ENCODE data around the gene ETNK2. TPM values are rescaled to one million over a fixed set of nuclear protein-coding genes. Genes with fewer than 3 reads are reported as not detected.

The ETNK2 gene
- total RNA-seq, 2 experiments from 2014 or later = 0.75 to 1.5 TPM

DNA sequence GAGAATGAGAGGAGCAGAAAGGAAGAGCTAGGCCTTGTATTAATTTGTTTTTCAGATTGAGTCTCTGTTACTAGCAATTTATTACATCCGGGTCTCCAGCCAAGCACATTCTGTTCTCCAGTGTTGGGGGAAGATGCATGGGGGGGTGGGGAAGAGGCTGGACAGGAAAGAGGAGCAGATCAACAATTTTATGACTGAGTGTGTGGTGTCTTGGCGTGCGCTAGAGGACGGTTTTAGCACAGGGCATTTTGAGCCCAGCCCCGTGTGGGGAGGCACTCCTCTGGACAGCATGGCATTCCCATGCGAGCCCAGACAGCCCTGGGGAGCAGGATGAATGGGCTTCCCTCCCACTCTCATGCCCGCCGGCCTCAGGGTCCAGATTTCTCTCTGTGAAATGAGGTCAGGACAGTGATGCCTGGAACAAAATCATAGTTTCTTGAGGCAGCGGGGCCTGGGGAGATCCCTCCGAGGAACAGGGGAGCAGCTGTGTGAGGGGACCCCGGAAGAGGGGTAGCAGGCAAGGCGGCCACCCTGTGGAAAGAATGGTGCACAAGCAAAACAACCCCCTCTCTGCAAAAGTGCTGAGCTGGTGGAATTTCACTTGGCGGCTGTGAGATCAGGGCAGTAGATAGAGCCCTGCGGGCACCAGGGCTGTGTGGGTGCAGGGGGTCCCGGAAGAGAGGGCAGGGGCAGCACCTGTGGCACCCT is 62.6 kb downstream of the ETNK2 start:
- no peak overlapping the region for H3K4me3 Mint-ChIP-seq
- no peaks in the 10 kb centered on the region for H3K9me3 Mint-ChIP-seq
- no peaks in the 10 kb centered on the region for H3K4me1 Mint-ChIP-seq
- ATAC-seq (ENCODE audit: low read depth) (no peak), DNase-seq (no peak)
- POLR2A ChIA-PET = no interaction called here
- H3K27me3 Mint-ChIP-seq = peaks cover 3% of the 10 kb centered on the region
- H3K27ac Mint-ChIP-seq = no peak overlapping the region
- no peaks in the 10 kb centered on the region for H3K36me3 Mint-ChIP-seq

DNA sequence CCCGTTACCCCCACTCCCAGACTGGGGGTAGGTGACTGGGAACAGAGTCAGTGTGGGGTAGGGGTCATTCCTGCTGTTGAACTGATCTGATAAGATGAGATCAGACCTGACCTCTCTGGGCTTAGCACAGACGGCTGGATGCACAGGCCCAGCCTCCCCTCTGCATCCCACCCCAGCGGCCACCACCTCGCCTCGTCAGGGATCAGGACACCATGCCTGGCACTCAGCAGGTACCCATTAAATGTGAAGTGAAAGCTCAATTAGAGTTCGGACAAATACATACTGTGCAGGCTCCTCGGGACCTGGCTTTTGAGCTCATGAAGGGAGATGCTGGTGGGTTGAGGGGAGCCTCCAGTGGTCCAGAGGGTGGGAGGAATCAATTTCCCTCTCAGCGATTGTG is 63.2 kb downstream of the ETNK2 start:
- Mint-ChIP-seq H3K4me3 (no peak overlapping the region), H3K27ac (no peak overlapping the region), H3K36me3 (no peaks in the 10 kb centered on the region), H3K27me3 (peaks cover 3% of the 10 kb centered on the region), H3K9me3 (no peaks in the 10 kb centered on the region), H3K4me1 (no peaks in the 10 kb centered on the region)
- ATAC-seq (ENCODE audit: low read depth) (no peak), DNase-seq (no peak)
- POLR2A ChIA-PET = no interaction called here

DNA sequence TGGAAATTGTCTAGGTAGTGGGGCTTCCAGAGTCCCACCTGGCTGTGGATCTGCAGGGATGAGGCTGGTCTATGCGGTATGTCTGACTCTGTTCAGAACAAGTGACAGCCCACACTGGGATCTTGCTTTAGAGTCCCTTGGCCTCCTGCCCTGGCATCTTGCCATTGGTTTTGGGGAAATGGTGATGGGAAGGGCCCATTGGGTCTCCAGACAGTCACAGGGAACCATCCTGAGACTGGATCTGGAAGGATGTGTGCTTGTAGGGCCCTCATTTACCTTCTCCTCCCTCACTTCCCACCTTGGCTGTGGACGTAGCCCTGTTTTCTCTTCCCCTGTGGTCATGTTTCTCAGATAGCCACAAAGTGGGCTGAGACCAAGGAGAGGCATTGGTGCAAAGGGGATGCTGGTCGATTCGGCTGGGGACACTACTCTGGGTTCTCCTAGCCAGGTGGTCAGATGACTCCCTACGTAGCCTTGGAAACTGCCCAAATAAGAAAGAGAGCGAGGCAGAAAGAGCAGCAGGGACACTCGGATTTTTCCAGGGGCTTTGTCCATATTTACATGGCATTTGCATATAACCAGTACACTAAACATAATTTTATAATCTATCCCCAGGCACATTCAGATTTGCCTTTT is 63.8 kb downstream of the ETNK2 start:
- ATAC-seq (ENCODE audit: low read depth) (no peak), DNase-seq (no peak)
- no peaks in the 10 kb centered on the region for H3K36me3 Mint-ChIP-seq
- peaks cover 3% of the 10 kb centered on the region for H3K27me3 Mint-ChIP-seq
- no peaks in the 10 kb centered on the region for H3K4me1 Mint-ChIP-seq
- H3K27ac Mint-ChIP-seq = no peak overlapping the region
- POLR2A ChIA-PET = no interaction called here
- H3K4me3 Mint-ChIP-seq = no peak overlapping the region
- no peaks in the 10 kb centered on the region for H3K9me3 Mint-ChIP-seq

DNA sequence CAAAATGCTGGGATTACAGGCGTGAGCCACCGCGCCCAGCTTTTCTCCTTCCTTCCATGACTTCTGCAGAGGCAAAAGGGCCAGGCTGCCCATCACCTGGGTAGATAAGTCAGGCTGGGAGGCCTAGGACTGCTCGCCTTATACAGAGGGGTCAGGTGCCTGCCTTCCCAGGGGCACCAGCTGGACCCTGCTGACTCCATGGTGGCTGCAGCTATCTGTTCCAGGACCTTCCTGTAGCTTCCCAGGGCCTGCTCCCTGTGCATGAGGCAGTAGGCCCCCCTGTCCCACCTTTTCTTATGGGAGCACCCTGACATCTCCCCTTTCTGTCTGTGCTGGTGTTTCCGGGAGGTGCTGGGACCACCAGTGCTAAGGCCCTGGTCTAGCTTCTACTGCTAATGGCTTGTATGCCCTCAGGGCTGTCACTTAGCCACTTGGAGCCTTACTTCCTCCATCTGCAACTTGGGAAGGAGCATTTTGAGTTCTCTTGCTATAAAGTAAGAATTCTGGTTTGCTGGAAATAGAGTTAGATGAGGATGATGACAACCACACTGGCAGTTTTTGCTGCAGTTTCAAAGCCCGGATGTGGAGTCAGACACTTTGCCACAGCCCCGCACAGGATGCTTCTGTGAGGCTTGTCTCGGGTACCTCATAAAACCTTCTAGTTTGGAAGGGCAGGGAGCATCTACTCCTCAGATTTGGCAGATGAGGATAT is 64.5 kb downstream of the ETNK2 start:
- POLR2A ChIA-PET = no interaction called here
- peaks cover 5% of the 10 kb centered on the region for H3K27me3 Mint-ChIP-seq
- no peak overlapping the region for H3K4me3 Mint-ChIP-seq
- no peak for ATAC-seq (ENCODE audit: low read depth)
- no peaks in the 10 kb centered on the region for H3K4me1 Mint-ChIP-seq
- H3K36me3 Mint-ChIP-seq = no peaks in the 10 kb centered on the region
- H3K9me3 Mint-ChIP-seq = no peaks in the 10 kb centered on the region
- H3K27ac Mint-ChIP-seq = no peak overlapping the region
- DNase-seq = no peak

DNA sequence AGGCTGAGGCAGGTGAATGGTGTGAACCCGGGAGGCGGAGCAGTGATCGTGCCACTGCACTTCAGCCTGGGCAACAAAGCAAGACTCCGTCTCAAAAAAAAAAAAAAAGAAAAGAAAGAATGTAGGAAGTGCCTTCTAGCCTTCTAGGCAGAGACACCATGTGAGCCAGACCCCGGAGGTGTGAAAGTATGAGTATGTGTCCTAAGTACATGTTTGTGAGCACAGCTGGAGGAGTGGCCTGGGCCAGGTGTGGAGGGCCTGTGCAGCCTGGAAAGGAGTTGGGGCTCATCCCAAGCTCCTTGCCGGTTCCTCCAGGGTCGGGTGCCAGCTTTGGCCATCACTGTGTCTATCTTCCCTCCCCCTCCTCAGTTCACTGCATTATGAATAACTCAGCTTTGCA is 66.0 kb downstream of the ETNK2 start:
- H3K4me3 Mint-ChIP-seq = no peak overlapping the region
- H3K27ac Mint-ChIP-seq = no peak overlapping the region
- no peak for DNase-seq
- POLR2A ChIA-PET = no interaction called here
- H3K36me3 Mint-ChIP-seq = no peaks in the 10 kb centered on the region
- no peak for ATAC-seq (ENCODE audit: low read depth)
- no peaks in the 10 kb centered on the region for H3K4me1 Mint-ChIP-seq
- no peaks in the 10 kb centered on the region for H3K9me3 Mint-ChIP-seq
- peaks cover 3% of the 10 kb centered on the region for H3K27me3 Mint-ChIP-seq

DNA sequence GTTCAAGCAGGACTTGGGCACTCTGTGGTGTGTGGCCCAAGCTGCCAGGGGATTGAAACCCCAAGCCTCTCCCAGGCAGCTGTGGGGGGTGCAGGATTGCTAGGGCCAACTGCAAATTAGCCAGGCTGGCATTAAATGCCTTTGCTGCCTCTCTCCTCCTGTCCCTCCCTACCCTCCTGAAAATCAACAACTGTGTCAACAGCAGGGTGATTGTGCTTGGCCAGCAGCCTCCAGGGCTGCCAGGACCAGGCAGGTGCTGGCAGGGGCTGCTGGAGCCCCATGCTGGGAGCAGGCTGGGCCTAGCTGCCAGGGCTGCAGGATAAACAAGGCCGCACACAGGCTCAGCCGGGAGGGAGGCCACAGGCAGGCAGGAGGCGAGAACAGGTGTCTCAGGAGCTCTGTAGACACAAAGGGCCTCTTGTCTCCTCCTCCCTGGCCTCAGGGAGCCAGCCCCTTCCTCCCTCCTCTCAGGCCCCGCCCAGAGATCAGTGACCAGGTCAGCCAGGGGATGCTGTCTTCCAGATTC is 67.5 kb downstream of the ETNK2 start:
- DNase-seq (no peak), ATAC-seq (ENCODE audit: low read depth) (no peak)
- H3K36me3 Mint-ChIP-seq = no peaks in the 10 kb centered on the region
- peaks cover 3% of the 10 kb centered on the region for H3K27me3 Mint-ChIP-seq
- no peak overlapping the region for H3K4me3 Mint-ChIP-seq
- no peak overlapping the region for H3K27ac Mint-ChIP-seq
- POLR2A ChIA-PET = no interaction called here
- H3K9me3 Mint-ChIP-seq = no peaks in the 10 kb centered on the region
- H3K4me1 Mint-ChIP-seq = peaks cover 5% of the 10 kb centered on the region

DNA sequence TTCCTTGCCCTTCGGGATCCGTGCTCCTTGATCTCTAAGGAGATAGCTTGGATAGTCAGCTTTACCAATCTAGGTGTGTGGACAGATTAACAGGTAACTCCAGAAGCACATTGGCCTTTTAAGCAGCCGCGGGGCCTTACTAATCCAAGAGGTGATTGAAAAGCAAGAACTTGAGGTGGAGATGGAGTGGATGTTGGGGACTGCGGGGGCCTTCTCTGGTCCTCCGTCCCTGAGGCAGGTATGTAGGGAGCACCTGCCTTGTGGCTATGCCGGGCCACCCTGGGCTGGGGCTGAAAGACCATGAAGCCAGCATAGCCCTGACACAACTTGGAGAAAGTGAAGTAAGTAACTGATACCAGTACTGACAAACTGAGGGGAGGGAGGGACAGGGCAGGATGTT is 68.4 kb downstream of the ETNK2 start:
- Mint-ChIP-seq H3K27me3 (peaks cover 7% of the 10 kb centered on the region), H3K36me3 (no peaks in the 10 kb centered on the region), H3K4me3 (no peak overlapping the region), H3K9me3 (no peaks in the 10 kb centered on the region), H3K27ac (no peak overlapping the region), H3K4me1 (peaks cover 5% of the 10 kb centered on the region)
- DNase-seq (no peak), ATAC-seq (ENCODE audit: low read depth) (no peak)
- POLR2A ChIA-PET = no interaction called here

DNA sequence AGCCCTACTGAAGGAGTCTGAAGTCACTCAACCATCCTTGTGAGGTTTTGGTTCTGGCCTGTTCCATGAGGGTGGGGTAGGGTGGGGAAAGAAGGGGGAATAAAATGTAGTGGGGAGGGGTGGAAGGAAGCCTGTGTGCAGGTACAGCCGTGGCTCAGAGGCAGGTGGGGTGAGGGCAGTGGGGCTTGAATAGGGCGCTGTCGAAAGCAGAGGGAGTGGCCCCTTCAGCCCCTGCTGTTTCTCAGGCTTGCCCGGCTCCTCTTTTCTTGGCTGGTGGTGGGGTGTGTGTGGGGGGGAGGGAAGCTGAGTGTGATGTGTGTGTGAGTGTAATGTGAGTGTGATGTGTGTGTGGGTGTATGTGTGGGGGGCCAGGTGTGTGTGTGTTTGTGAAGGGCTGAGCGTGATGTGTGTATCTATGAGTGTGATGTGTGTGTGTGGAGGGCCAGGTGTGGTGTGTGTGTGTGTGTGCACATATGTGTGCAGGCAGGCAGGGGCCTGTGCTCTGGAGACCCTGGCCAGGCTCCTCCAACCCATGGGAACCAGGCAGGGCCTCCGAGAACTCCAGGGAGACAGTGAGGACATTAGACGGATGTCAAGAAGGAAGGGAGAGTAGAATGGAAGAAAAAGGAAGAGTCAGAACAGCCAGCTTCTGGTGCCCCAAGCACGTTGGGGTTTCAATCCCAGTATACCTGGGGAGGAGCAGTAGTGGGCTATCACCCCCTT is 69.9 kb downstream of the ETNK2 start:
- ATAC-seq (ENCODE audit: low read depth) = no peak
- Mint-ChIP-seq H3K9me3 (no peaks in the 10 kb centered on the region), H3K4me1 (peaks cover 5% of the 10 kb centered on the region), H3K36me3 (no peaks in the 10 kb centered on the region), H3K4me3 (no peak overlapping the region), H3K27me3 (peaks cover 20% of the 10 kb centered on the region), H3K27ac (no peak overlapping the region)
- POLR2A ChIA-PET = no interaction called here
- no peak for DNase-seq

DNA sequence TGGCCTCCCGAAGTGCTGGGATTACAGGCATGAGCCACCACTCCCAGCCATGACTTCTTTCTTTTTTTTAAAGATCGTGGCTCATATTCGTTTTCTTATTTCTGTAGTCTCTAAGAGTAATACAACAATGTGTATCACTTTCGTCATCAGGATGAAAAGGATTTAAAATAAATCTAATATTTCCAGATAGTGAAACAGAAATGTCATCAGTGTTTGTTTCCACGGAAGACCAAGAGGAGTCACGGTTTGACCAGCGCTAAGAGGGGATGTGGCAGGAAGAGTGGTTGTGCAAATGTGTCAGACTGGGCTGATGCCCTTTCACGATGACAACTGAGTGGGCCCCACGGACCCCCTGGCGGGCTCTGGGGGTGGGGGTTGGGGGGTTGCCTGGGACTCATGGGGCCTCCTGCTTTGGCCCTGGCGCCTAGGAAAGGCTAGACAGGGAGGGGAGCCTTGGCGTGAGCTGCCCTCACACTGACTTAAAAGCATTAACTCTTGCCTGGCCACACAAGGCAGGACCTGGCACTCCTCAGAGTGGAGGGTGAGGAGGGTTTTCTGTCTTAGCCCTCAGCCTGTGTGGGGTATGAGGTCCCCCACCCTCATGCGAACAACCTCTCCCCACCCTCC is 70.6 kb downstream of the ETNK2 start:
- DNase-seq (no peak), ATAC-seq (ENCODE audit: low read depth) (no peak)
- Mint-ChIP-seq H3K9me3 (no peaks in the 10 kb centered on the region), H3K4me3 (no peak overlapping the region), H3K36me3 (no peaks in the 10 kb centered on the region), H3K27ac (no peak overlapping the region), H3K4me1 (peaks cover 5% of the 10 kb centered on the region), H3K27me3 (peaks cover 26% of the 10 kb centered on the region)
- POLR2A ChIA-PET = no interaction called here

Other genes starting within 250 kb of the ETNK2 start
- gene SOX13, start 78.9 kb downstream of the ETNK2 start, total RNA-seq = 1 to 10 TPM; 3.9 to 4.0 TPM
- not detected for gene REN, start 14.3 kb upstream of the ETNK2 start, total RNA-seq
- not detected for gene KISS1, start 44.4 kb upstream of the ETNK2 start, total RNA-seq
- gene GOLT1A, start 61.9 kb upstream of the ETNK2 start, total RNA-seq = not detected
- gene PLEKHA6, start 207.9 kb upstream of the ETNK2 start, total RNA-seq = under 1 TPM; 0.77 to 0.97 TPM

All from activated naive CD8-positive, alpha-beta T cell treated with anti-CD3 and anti-CD28 coated beads, Interleukin-2, amount 10 ng/mL, durations not matched to agents 7 days and 5 days (primary cell).